Upper lobe of right lung (tissue), 1 donor: Measurements from ENCODE around the gene DMBX1. TPM values are rescaled to one million over a fixed set of nuclear protein-coding genes. Genes with fewer than 3 reads are reported as not detected.

Experiments used
- ATAC-seq: fragments of 200-7000 bp; cut with Tn5 transposase; one replicate; pipeline ENCODE4 v1.9.1; 2020; ENCODE audit warnings: mild to moderate bottlenecking, moderate library complexity
- DNase-seq: peaks from one replicate; pipeline ENCODE4 v3.0.0-alpha.2; 2020
- H3K27ac ChIP-seq: fragments of 200-600 bp; one replicate; pipeline ENCODE4 v1.8.0; 2022
- H3K27me3 ChIP-seq: fragments of 200-600 bp; one replicate; pipeline ENCODE4 v1.8.0; 2022; ENCODE audit warnings: mild to moderate bottlenecking
- H3K36me3 ChIP-seq: fragments of 200-600 bp; one replicate; pipeline ENCODE4 v1.8.0; 2022
- H3K4me1 ChIP-seq: fragments of 200-600 bp; one replicate; pipeline ENCODE4 v1.8.0; 2022
- H3K4me3 ChIP-seq: fragments of 200-600 bp; one replicate; pipeline ENCODE4 v1.8.0; 2022; ENCODE audit warnings: mild to moderate bottlenecking
- H3K9me3 ChIP-seq: fragments of 200-600 bp; one replicate; pipeline ENCODE4 v1.8.0; 2022
- intact Hi-C: fragments of 100-400 bp; cut with DNase I; formaldehyde crosslinking; loops from one replicate; pipeline ENCODE4 v1.11.0; 2022
- total RNA-seq: library from RNA; stranded (reverse); fragmentation: NEBNext Ultra II Directional; extraction: Animal tissue kit (Norgen Biotek cat#: 25700); gene quantifications from one replicate; pipeline ENCODE4 v1.2.1, GENCODE V29; 2021
- TF ChIP-seq, protein P1 (sequence below): fragments of 200-600 bp; IDR thresholded peaks from one replicate; pipeline ENCODE4 v1.8.0; 2022; ENCODE audit warnings: antibody characterized with exemption
- donor health status: DM: no; HTN: yes; CAD: no; lungs with severe emphysema.

DMBX1 gene
- total RNA-seq, 1 donor from 2014 or later = not detected

DNA sequence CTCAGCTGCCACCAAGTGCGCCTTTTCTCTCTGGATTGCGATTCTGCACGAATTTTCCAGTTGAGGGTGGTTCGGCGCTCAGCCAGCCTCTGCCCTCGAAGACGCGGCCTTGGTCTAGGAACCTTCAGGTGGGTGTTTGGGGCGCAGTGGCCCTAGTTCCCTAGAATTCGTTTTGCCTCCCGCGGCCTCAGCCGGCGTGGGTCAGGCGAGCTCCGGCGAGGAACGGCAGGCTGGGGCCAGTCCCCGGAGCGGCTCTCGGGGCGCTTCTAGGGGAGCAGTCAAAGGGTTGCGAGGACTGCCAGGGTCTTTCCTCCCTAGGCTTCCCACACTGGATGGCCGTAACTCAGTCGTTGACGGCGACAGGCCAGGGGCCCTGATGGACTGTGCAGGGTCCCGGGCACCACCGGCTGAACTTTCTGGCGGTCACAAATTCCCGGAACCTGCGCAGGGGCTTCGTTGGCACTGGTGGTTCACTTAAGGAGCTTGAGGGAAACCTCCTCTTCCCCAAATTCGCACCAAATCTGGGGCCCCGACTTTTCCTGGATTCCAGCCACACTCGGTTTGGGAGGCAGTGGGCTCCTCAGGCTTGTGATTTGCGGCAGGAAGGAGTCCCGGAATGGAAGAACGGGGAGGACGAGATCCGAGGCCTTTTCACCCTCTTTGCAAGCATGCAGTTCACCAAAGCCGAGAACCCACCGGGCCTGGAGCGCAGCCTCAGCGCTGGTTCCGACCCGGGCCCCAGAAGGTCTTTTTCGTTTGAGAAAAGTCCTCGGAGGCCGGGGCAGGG, 1.2 kb downstream of the DMBX1 start:
- Histone ChIP-seq H3K27ac (no peak overlapping the region), H3K36me3 (no peaks in the 10 kb centered on the region), H3K4me1 (peaks cover 20% of the 10 kb centered on the region), H3K9me3 (no peaks in the 10 kb centered on the region), H3K4me3 (no peak overlapping the region), H3K27me3 (peaks cover 99% of the 10 kb centered on the region)
- intact Hi-C loops = no loop called here
- no peak for DNase-seq
- TF ChIP-seq, protein P1, sequence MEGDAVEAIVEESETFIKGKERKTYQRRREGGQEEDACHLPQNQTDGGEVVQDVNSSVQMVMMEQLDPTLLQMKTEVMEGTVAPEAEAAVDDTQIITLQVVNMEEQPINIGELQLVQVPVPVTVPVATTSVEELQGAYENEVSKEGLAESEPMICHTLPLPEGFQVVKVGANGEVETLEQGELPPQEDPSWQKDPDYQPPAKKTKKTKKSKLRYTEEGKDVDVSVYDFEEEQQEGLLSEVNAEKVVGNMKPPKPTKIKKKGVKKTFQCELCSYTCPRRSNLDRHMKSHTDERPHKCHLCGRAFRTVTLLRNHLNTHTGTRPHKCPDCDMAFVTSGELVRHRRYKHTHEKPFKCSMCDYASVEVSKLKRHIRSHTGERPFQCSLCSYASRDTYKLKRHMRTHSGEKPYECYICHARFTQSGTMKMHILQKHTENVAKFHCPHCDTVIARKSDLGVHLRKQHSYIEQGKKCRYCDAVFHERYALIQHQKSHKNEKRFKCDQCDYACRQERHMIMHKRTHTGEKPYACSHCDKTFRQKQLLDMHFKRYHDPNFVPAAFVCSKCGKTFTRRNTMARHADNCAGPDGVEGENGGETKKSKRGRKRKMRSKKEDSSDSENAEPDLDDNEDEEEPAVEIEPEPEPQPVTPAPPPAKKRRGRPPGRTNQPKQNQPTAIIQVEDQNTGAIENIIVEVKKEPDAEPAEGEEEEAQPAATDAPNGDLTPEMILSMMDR = no peak
- no peak for ATAC-seq

DNA sequence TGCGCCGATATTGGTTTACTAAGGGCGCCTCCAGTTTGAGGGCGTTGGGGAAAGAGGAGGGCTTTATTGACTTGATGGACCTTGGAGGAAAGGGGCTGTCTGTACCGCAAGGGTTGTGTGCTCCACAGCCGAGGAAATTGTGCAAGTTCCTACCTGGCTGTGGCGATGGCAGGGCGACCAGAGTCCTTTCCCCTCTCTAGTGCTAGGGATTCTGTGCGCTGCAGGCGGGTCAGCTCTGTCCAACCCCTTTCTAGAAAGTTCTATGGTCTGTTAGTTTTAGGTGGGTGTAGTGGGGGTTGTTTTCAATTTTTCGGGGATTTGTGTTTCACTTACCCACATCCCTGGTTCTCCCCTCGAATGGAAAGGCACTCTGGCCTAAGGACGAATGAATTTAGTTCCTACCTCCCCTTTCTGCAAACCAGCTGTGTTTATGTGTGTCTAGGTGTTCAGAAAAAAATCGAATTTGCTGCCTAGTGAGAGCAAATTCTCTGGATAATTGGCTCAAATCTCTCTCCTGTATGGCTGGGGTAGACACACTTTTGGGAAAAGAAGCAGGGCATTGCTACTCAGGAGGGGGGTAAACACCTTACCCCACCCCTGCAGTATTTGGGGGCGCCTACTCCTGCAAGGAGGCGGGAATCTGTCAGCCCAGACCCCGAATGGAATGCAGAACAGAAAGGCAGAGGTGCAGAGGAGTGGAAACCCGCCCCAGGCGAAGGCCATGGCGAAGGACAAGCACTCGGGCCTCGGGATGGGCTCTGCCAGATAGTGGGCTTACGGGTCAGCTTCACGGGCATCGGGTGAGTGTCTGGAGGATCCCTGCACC, 2.0 kb downstream of the DMBX1 start:
- TF ChIP-seq, protein P1 = no peak
- peaks cover 92% of the 10 kb centered on the region for H3K27me3 ChIP-seq
- intact Hi-C loops = no loop called here
- DNase-seq = no peak
- no peaks in the 10 kb centered on the region for H3K36me3 ChIP-seq
- H3K27ac ChIP-seq = no peak overlapping the region
- no peak for ATAC-seq
- no peak overlapping the region for H3K4me3 ChIP-seq
- H3K4me1 ChIP-seq = peaks cover 20% of the 10 kb centered on the region
- H3K9me3 ChIP-seq = no peaks in the 10 kb centered on the region

DNA sequence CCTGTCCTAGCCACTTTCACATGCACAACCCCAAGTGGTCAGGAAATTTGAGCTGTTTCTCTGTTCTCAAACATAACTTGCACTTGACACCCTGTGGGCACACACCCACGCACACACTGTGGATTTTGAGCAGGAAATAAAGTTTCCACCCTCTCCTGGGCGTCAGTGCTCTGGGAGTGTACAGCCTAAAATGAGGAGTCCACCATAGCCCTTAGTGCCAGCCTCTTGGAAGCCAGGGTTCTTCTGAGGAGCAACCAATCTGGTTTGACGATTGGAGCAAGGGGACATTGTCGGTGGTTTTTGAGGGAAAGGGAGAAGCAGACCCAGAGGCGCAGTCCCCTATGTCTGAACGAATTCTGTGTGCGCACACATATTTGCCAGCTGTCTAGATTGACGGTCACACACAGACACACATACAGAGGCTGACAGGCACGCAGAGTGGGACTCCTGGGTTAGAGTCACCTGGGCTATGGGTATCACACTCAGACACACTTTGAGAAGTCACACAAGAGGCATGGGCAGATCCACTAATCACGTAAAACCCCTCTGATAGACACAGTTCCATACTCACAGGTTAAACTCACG, 2.7 kb downstream of the DMBX1 start:
- ATAC-seq = no peak
- peaks cover 20% of the 10 kb centered on the region for H3K4me1 ChIP-seq
- no peak overlapping the region for H3K27ac ChIP-seq
- H3K4me3 ChIP-seq = no peak overlapping the region
- peaks cover 86% of the 10 kb centered on the region for H3K27me3 ChIP-seq
- H3K9me3 ChIP-seq = no peaks in the 10 kb centered on the region
- intact Hi-C loops = no loop called here
- TF ChIP-seq, protein P1 = no peak
- DNase-seq = no peak
- no peaks in the 10 kb centered on the region for H3K36me3 ChIP-seq

DNA sequence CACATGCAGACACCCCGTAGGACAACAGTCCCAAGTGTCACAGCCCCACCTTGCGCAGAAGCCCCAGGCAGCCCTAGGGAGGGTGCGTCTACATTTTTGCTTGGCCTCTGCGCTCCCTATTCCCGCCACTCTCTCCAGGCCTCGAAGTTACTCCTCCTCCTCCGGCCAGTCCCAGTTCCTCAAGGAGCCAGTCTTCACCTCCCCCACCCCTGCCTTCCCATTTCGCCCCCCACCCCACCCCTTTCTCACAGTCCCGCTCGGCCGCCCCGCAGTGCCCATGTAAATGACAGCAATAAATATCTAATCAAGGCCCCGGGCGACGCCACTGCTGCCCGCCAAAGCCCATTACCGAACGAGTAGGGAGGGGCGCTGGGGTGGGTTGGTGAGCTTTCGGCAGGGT, 3.2 kb downstream of the DMBX1 start:
- ATAC-seq = no peak
- Histone ChIP-seq H3K27ac (no peak overlapping the region), H3K4me3 (no peak overlapping the region), H3K27me3 (peaks cover 83% of the 10 kb centered on the region), H3K4me1 (peaks cover 20% of the 10 kb centered on the region), H3K9me3 (no peaks in the 10 kb centered on the region), H3K36me3 (no peaks in the 10 kb centered on the region)
- TF ChIP-seq, protein P1 = no peak
- intact Hi-C loops = no loop called here
- DNase-seq = no peak

DNA sequence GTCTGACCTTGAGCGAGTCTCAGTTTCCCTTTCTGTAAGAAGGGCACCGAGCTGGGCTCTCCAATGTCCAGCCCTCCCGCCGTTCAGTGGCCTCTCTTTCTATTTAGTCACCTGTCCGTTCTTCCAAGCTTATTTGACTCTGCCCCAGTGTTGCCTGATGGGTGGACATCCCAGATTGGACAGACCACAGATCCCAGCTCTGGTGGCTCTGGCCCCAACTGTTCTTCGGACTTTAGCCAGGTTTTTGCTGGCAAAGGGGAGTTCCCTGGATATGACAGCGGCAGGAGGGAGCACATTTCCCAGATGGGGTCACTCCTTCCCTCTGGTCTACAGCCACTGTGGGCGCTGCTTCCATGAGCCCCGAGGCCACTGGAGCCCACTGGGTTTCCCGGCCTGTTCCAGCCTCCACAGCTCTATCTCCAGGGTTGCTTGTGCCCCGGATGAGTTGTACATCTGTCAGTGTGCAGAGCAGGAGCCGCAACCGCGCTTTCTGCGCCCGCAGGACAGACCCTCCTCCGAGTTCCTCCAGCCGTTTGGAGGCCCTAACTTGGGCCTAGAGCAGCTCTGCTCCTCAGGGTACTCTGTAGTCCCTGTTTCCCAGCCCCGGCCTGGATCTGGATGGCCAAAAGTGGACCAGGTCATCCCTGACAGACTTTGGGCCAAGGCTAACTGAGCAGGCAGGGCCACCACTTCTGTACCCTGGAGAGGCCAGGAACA, 3.8 kb downstream of the DMBX1 start:
- Histone ChIP-seq H3K27ac (no peak overlapping the region), H3K36me3 (no peaks in the 10 kb centered on the region), H3K27me3 (peaks cover 80% of the 10 kb centered on the region), H3K4me3 (no peak overlapping the region), H3K9me3 (no peaks in the 10 kb centered on the region), H3K4me1 (peaks cover 20% of the 10 kb centered on the region)
- TF ChIP-seq, protein P1 = no peak
- no peak for DNase-seq
- intact Hi-C loops = no loop called here
- ATAC-seq = no peak
